ENCODE measurements around the gene AHDC1. TPM values are rescaled to one million over a fixed set of nuclear protein-coding genes. Genes with fewer than 3 reads are reported as not detected.

AHDC1 gene
- total and polyA plus RNA-seq, 9 of the 15 experiments (the other 6 are each of a cell fraction or from before 2014, with no cell fraction given), result 0.21 to 36.4 (median 4.7) TPM

DNA sequence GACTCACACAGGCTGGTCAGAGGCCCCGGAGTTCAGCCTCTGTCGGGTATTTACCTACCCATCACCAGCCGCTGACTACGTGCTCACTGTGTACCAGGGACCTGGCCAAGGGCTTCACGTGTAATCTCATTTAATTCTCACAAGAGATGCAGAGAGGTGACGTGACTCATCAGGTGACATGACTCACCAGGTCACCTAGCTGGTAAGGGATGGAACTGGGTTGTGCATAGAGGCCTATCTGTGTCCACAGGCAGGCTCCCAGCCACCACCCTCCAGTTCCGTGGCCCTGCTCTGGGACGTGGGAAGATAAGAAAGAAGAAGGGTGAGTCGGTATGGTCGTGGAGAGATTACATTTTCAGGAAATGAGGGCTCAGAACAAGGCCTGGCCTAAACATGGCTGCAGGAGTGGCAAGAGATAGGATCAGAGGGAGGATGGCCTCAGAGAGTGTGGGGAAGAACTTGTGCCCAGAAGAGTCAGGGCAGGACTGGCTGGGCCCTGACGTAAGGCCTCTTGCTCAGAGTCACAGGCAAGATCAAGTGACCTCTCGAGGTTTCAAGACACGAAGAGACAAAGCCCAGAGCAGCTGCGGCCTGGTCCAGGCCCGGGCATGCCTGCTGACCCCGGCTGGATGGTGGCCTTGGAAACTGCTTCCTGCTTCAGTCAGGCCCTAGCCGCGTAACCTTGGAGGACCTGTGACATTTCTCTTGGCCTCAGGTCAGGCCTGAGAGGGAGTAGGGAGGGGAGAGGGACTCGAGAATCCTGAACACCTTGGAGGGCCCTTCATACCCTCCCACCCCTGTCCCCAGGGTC, 61.3 kb downstream of the AHDC1 start (continued):
- TF ChIP-seq, protein P1, sequence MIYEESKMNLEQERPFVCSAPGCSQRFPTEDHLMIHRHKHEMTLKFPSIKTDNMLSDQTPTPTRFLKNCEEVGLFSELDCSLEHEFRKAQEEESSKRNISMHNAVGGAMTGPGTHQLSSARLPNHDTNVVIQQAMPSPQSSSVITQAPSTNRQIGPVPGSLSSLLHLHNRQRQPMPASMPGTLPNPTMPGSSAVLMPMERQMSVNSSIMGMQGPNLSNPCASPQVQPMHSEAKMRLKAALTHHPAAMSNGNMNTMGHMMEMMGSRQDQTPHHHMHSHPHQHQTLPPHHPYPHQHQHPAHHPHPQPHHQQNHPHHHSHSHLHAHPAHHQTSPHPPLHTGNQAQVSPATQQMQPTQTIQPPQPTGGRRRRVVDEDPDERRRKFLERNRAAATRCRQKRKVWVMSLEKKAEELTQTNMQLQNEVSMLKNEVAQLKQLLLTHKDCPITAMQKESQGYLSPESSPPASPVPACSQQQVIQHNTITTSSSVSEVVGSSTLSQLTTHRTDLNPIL (CRISPR knock-in tag; IDR thresholded peaks at IDR 0.05), result peak; percentile 90
- peak; percentile 40 for TF ChIP-seq ETS1 (conservative IDR thresholded peaks at IDR 0.05; ENCODE audit: control insufficient read depth, low read depth, low read length)
- no peak for TF ChIP-seq C11orf30 (IDR thresholded peaks at IDR 0.05; ENCODE audit: low read depth)
- no peak for TF ChIP-seq MBD1 (CRISPR knock-in tag; IDR thresholded peaks at IDR 0.05)
- peak; percentile 74 for TF ChIP-seq EGR1 (conservative IDR thresholded peaks at IDR 0.05)
- TF ChIP-seq TCF7L2 (IDR thresholded peaks at IDR 0.05; ENCODE audit: low read depth, low read length), result no peak
- TF ChIP-seq ETV1 (tag; conservative IDR thresholded peaks at IDR 0.05; ENCODE audit: low read depth), result peak; percentile 89
- TF ChIP-seq TRIM28 (IDR thresholded peaks at IDR 0.05), result peak; percentile 89
- no peak for TF ChIP-seq ZNF436 (CRISPR knock-in tag; IDR thresholded peaks at IDR 0.05)
- no peak for TF ChIP-seq ZNF124 (CRISPR knock-in tag; IDR thresholded peaks at IDR 0.05)
- no peak for TF ChIP-seq TRIM25 (IDR thresholded peaks at IDR 0.05; ENCODE audit: borderline replicate concordance)
- peak; percentile 92 for TF ChIP-seq MECOM (CRISPR knock-in tag; IDR thresholded peaks at IDR 0.05)
- peak; percentile 96 for TF ChIP-seq LEF1 (IDR thresholded peaks at IDR 0.05)
- TF ChIP-seq HDAC8 (tag; IDR thresholded peaks at IDR 0.05), result peak; percentile 99
- TF ChIP-seq RAD21 (CRISPR knock-in tag; conservative IDR thresholded peaks at IDR 0.05 in 1 of 2, IDR thresholded peaks at IDR 0.05 in 1 of 2), result no peak; a peak in 3 of 4 replicates
- no peak for TF ChIP-seq ZNF408 (CRISPR knock-in tag; IDR thresholded peaks at IDR 0.05; ENCODE audit: low read depth)
- TF ChIP-seq RBM14 (IDR thresholded peaks at IDR 0.05; ENCODE audit: borderline replicate concordance, insufficient read depth, low read depth, low read length), result no peak
- TF ChIP-seq HMG20A (CRISPR knock-in tag; conservative IDR thresholded peaks at IDR 0.05), result no peak
- TF ChIP-seq SIRT6 (IDR thresholded peaks at IDR 0.05; ENCODE audit: low read depth, low read length), result no peak
- peak; percentile 57 for TF ChIP-seq MEIS2 (IDR thresholded peaks at IDR 0.05; ENCODE audit: partially characterized antibody)
- TF ChIP-seq SMARCC2 (IDR thresholded peaks at IDR 0.05; ENCODE audit: low read depth), result peak; percentile 99
- peak; percentile 97 for TF ChIP-seq HLTF (IDR thresholded peaks at IDR 0.05)
- TF ChIP-seq U2AF2 (optimal IDR thresholded peaks at IDR 0.05; ENCODE audit: low read depth, low read length), result no peak
- TF ChIP-seq CSDE1 (IDR thresholded peaks at IDR 0.05), result no peak

Data from K562 (cell line).